Prostate gland (tissue), 2 donors: ENCODE results near the gene MAP3K7CL.

Experiments
- POLR2AphosphoS5 ChIP-seq: sonication (generic); formaldehyde crosslinking; IDR thresholded peaks from one replicate; pipeline ENCODE4 v1.6.1; 2017; ENCODE audit warnings: antibody characterized with exemption
- TF ChIP-seq, protein P1 (sequence below), 4 experiments: fragments of 200-600 bp in 2 of 4; fragments of 450-650 bp in 2 of 4; sonication (generic) in 2 of 4; IDR thresholded peaks; 1 replicate in 3 of 4; 2 replicates in 1 of 4; pipeline ENCODE4 v1.5.1; 2016 to 2019; ENCODE audit warnings: antibody characterized with exemption in 4 of 4, mild to moderate bottlenecking in 2 of 4, moderate library complexity in 2 of 4

DNA sequence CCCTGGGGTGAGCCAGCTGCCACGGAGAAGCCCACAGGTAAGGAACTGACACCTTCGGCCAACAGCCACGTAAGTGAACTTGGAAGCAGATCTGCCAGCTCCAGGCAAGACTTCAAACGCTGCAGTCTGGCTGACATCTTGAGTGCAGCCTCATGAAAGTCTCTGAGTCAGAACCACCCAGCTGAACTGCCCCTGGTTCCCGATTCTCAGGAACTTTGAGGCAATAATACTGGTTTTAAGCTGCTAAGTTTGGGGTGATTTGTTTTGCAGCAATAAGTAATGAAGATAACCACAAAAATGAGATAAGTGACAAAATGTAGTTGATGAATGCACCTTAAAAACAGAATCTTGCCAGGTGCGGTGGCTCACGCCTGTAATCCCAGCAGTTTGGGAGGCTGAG, 48.5 kb downstream of the MAP3K7CL start:
- TF ChIP-seq, protein P1, sequence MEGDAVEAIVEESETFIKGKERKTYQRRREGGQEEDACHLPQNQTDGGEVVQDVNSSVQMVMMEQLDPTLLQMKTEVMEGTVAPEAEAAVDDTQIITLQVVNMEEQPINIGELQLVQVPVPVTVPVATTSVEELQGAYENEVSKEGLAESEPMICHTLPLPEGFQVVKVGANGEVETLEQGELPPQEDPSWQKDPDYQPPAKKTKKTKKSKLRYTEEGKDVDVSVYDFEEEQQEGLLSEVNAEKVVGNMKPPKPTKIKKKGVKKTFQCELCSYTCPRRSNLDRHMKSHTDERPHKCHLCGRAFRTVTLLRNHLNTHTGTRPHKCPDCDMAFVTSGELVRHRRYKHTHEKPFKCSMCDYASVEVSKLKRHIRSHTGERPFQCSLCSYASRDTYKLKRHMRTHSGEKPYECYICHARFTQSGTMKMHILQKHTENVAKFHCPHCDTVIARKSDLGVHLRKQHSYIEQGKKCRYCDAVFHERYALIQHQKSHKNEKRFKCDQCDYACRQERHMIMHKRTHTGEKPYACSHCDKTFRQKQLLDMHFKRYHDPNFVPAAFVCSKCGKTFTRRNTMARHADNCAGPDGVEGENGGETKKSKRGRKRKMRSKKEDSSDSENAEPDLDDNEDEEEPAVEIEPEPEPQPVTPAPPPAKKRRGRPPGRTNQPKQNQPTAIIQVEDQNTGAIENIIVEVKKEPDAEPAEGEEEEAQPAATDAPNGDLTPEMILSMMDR (IDR thresholded peaks at IDR 0.05) = no peak
- no peak for TF ChIP-seq POLR2AphosphoS5
